BLaER1 treated with 17β-estradiol and CSF1 and Interleukin-3, amounts not matched to agents 10 nM and 100 nM (cell line): ENCODE measurements around the gene NME9.

Experiments used
- H3K27ac ChIP-seq, 11 experiments: shearing (Covaris generic); formaldehyde crosslinking; 2 replicates each; pipeline ENCODE4 v1.8.1; 2022
- H3K27me3 ChIP-seq, 11 experiments: shearing (Covaris generic); formaldehyde crosslinking; 2 replicates each; pipeline ENCODE4 v1.8.1; 2022
- H3K36me3 ChIP-seq, 11 experiments: shearing (Covaris generic); formaldehyde crosslinking; 2 replicates each; pipeline ENCODE4 v1.8.1; 2022
- H3K4me1 ChIP-seq, 10 experiments: shearing (Covaris generic); formaldehyde crosslinking; 2 replicates each; pipeline ENCODE4 v1.8.1; 2022
- H3K4me2 ChIP-seq, 11 experiments: shearing (Covaris generic); formaldehyde crosslinking; 2 replicates each; pipeline ENCODE4 v1.8.1; 2022
- H3K4me3 ChIP-seq, 10 experiments: shearing (Covaris generic); formaldehyde crosslinking; 2 replicates each; pipeline ENCODE4 v1.8.1; 2022
- H3K9ac ChIP-seq, 11 experiments: shearing (Covaris generic); formaldehyde crosslinking; 2 replicates each; pipeline ENCODE4 v1.8.1; 2022
- H3K9me3 ChIP-seq, 11 experiments: shearing (Covaris generic); formaldehyde crosslinking; replicated peaks in 1 of 11; 2 replicates each; pipeline ENCODE4 v1.8.1; 2022
- H4K20me1 ChIP-seq, 11 experiments: shearing (Covaris generic); formaldehyde crosslinking; 2 replicates each; pipeline ENCODE4 v1.8.1; 2022
- Cebpa-rat ChIP-seq, 11 experiments: shearing (Covaris generic); IDR thresholded peaks; 2 replicates each; pipeline ENCODE4 v1.8.1; 2022

The NME9 gene

DNA sequence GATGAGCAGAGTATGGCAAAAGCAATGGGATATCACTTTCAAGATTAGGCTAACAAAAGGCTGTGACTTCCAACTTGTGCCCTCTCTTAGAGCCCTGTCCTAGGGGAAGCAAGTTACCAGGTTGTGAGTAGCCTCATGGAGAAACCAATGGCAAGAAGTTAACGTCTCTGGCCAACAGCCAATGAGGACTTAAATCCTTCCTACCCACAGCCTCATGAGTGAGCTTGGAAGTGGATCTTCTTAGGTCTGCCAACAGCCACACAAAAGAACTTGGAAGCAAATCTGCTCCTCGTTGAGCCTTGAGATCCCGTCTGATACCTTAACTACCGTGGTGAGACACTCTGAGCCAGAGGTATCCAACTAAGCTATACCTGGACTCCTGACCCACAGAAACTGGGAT, 5.7 kb downstream of the NME9 start:
- H3K27me3 ChIP-seq, result no peaks in the 10 kb centered on the region
- no peak overlapping the region for H3K9ac ChIP-seq
- H3K27ac ChIP-seq, result no peak overlapping the region
- H3K9me3 ChIP-seq, result no peaks in the 10 kb centered on the region
- TF ChIP-seq Cebpa-rat (IDR thresholded peaks at IDR 0.05), result no peak
- no peaks in the 10 kb centered on the region for H3K36me3 ChIP-seq
- H3K4me2 ChIP-seq, result no peak overlapping the region
- H3K4me1 ChIP-seq, result peaks cover 7 to 26% (median 14%) of the 10 kb centered on the region in 10 experiments
- no peak overlapping the region for H3K4me3 ChIP-seq
- H4K20me1 ChIP-seq, result no peaks in the 10 kb centered on the region

DNA sequence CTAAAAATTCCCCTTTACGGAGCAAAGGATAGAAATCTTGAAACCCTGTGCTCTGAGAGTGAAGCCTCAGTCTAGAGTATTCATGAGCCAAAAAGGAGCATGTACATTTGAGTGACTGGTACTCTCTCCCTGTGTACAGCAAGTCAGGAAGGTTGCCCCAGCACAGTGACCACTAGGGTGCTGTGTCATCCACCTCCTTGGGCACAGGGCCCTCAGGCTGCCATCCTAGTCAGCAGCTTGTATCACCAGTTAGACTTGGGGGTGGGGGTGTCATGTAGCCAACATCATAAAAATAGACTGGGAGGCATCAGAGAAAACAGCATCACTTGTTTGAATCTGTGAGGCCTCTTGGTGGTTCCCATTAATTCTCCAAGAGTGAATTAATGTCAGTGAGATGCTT, 12.0 kb downstream of the NME9 start:
- Histone ChIP-seq H3K9ac (no peak overlapping the region), H3K4me2 (no peak overlapping the region), H3K4me3 (no peak overlapping the region), H3K4me1 (peaks cover 0 to 11% (median 4%) of the 10 kb centered on the region in 10 experiments; a peak in 11 of 20 replicates), H3K27ac (no peak overlapping the region), H4K20me1 (no peaks in the 10 kb centered on the region), H3K36me3 (no peaks in the 10 kb centered on the region), H3K9me3 (no peaks in the 10 kb centered on the region), H3K27me3 (no peaks in the 10 kb centered on the region)
- TF ChIP-seq Cebpa-rat (IDR thresholded peaks at IDR 0.05), result no peak

DNA sequence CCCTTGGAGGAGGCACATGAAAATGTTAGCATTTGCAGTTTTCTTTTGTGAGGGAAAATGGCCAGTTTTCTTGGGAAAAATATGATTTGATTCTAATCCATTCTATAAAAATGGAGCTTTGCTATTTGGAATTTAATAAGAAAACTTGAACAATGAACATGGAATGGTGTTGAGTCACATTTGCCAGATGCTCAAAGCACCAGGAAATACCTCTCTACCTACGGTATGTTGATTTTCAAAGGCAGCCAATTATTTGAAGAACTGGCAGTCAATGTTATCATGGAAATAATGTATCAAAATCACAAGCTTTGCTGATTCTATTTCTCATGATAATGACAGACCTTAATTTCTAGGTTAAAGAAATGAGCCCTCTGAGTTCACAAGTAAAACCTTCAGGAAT, 14.9 kb downstream of the NME9 start:
- no peak overlapping the region for H3K4me2 ChIP-seq
- no peaks in the 10 kb centered on the region for H3K36me3 ChIP-seq
- H3K9ac ChIP-seq, result no peak overlapping the region
- no peak overlapping the region for H3K27ac ChIP-seq
- TF ChIP-seq Cebpa-rat (IDR thresholded peaks at IDR 0.05), result no peak
- no peaks in the 10 kb centered on the region for H3K4me1 ChIP-seq
- no peak overlapping the region for H3K4me3 ChIP-seq
- H3K27me3 ChIP-seq, result no peaks in the 10 kb centered on the region
- H4K20me1 ChIP-seq, result no peaks in the 10 kb centered on the region
- H3K9me3 ChIP-seq, result peaks cover 2 to 11% (median 6%) of the 10 kb centered on the region in 11 experiments

DNA sequence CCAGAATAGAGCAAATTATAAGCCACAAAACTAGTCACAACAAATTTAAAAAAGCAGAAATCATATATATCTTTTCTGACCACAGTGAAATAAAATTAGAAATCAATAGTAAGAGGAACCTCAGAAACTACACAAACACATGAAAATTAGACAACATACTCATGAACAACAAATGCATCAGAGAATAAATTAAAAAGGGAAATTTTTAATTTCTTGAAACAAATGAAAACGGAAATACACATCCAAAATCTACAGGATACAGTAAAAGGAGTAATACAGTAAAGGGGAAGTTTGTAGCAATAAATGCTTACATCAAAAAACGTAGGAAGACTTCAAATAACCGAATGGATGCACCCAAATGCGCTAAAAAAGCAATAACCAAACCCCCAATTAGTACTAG, 19.2 kb downstream of the NME9 start:
- Histone ChIP-seq H3K4me2 (no peak overlapping the region), H4K20me1 (no peaks in the 10 kb centered on the region), H3K4me3 (no peak overlapping the region), H3K27ac (no peak overlapping the region), H3K9me3 (peaks cover 28 to 43% (median 36%) of the 10 kb centered on the region in 11 experiments), H3K27me3 (no peaks in the 10 kb centered on the region), H3K36me3 (peaks cover 0 to 9% (median 0%) of the 10 kb centered on the region in 11 experiments; a peak in 1 of 22 replicates), H3K9ac (no peak overlapping the region), H3K4me1 (no peaks in the 10 kb centered on the region)
- TF ChIP-seq Cebpa-rat (IDR thresholded peaks at IDR 0.05), result no peak

DNA sequence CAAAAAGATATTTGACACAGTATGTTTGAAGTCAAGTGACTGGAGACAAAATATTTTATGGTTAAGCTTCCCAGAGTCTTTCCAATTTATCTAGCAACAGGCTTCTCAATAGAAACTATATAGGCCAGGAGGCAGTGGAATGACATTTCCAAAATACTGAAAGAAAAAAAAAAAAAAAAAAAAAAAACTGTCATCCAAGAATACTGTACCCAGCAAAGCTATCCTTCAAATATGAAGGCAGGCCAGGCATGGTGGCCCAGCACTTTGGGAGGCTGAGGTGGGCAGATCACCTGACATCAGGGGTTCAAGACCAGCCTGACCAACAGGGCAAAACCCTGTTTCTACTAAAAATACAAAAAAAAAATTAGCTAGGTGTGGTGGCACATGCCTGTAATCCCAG, 20.9 kb downstream of the NME9 start:
- no peak overlapping the region for H3K4me3 ChIP-seq
- H3K27me3 ChIP-seq, result no peaks in the 10 kb centered on the region
- no peaks in the 10 kb centered on the region for H4K20me1 ChIP-seq
- H3K9ac ChIP-seq, result no peak overlapping the region
- H3K36me3 ChIP-seq, result peaks cover 0 to 9% (median 0%) of the 10 kb centered on the region in 11 experiments; a peak in 2 of 22 replicates
- H3K9me3 ChIP-seq, result peaks cover 28 to 43% (median 36%) of the 10 kb centered on the region in 11 experiments
- H3K27ac ChIP-seq, result no peak overlapping the region
- no peaks in the 10 kb centered on the region for H3K4me1 ChIP-seq
- TF ChIP-seq Cebpa-rat (IDR thresholded peaks at IDR 0.05), result no peak
- H3K4me2 ChIP-seq, result no peak overlapping the region

DNA sequence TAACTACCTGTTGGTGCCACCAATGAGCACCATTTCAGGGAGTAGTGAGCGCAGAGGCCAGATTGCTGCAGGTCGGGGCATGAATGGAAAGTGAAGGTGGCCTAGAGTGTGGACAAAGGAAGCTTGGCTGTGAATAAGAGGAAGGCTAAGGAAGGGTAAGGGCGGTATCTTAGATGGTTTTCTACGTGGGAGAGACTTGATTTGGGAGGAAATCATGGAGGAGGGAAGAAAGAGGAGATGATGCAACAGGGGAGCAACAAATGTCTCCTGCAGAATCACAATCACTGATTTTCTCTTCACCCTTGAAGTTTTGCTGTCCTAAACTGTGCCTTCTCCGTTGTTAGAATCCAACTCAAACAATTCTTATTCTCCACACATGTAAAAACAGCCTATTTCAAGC, 21.8 kb downstream of the NME9 start:
- no peak overlapping the region for H3K4me3 ChIP-seq
- H3K27me3 ChIP-seq, result no peaks in the 10 kb centered on the region
- no peak overlapping the region for H3K4me2 ChIP-seq
- no peak overlapping the region for H3K9ac ChIP-seq
- H3K27ac ChIP-seq, result no peak overlapping the region
- no peak for TF ChIP-seq Cebpa-rat (IDR thresholded peaks at IDR 0.05)
- H4K20me1 ChIP-seq, result no peaks in the 10 kb centered on the region
- H3K9me3 ChIP-seq, result peaks cover 28 to 43% (median 36%) of the 10 kb centered on the region in 11 experiments
- peaks cover 0 to 9% (median 0%) of the 10 kb centered on the region in 11 experiments; a peak in 2 of 22 replicates for H3K36me3 ChIP-seq
- no peaks in the 10 kb centered on the region for H3K4me1 ChIP-seq

DNA sequence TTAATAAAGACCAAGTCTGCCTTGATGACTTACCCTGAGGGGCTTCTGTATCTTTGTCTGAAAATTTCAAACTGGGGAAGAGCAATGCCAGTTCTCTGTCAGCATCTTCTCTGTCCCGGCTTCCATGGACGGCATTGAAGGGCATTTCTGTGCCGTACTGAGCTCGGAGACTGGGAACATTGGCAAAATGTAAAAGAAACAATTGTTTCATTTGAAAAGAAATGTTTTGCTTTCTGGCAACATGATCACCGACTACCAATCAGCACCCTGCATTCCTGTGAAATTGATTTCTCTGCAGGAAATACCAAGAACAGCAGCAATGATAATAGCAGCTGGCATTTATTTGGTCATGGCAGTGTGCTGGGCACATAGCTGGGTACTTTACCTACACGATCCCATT, 26.2 kb downstream of the NME9 start:
- H3K27me3 ChIP-seq, result no peaks in the 10 kb centered on the region
- H4K20me1 ChIP-seq, result no peaks in the 10 kb centered on the region
- H3K9me3 ChIP-seq, result peaks cover 10 to 22% (median 17%) of the 10 kb centered on the region in 11 experiments
- no peak for TF ChIP-seq Cebpa-rat (IDR thresholded peaks at IDR 0.05)
- H3K36me3 ChIP-seq, result peaks cover 6 to 15% (median 12%) of the 10 kb centered on the region in 11 experiments; a peak in 20 of 22 replicates
- H3K4me2 ChIP-seq, result no peak overlapping the region
- H3K27ac ChIP-seq, result no peak overlapping the region
- H3K9ac ChIP-seq, result no peak overlapping the region
- H3K4me3 ChIP-seq, result no peak overlapping the region
- H3K4me1 ChIP-seq, result peaks cover 0 to 12% (median 10%) of the 10 kb centered on the region in 10 experiments; a peak in 12 of 20 replicates

DNA sequence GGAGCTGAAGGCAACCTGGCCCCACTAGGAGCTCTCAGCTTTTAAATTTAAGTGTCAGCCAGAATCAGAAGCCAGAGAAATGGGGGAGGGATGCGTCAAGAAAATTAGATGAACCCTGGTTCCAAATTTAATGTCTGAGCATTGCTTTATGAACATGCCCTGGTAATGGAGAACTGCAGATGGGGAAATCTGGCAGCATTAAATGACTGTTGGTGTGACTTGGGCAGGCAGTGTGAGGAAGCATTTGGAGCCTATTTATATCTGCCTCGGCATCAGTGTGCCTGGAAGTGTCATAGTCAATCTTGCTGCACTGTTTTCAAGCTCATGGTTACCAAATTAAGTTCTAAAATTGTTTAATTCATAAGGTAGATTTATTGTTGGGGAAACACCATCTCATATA, 29.0 kb downstream of the NME9 start:
- no peaks in the 10 kb centered on the region for H3K9me3 ChIP-seq
- no peak for TF ChIP-seq Cebpa-rat (IDR thresholded peaks at IDR 0.05)
- H3K27me3 ChIP-seq, result no peaks in the 10 kb centered on the region
- H4K20me1 ChIP-seq, result no peaks in the 10 kb centered on the region; a peak in 1 of 22 replicates
- peak overlapping the region in 5 of 11 experiments; percentile 36 to 62 (median 45); a peak in 9 of 22 replicates for H3K4me2 ChIP-seq
- peaks cover 30 to 43% (median 37%) of the 10 kb centered on the region in 11 experiments for H3K36me3 ChIP-seq
- no peak overlapping the region for H3K27ac ChIP-seq
- H3K4me1 ChIP-seq, result peaks cover 0 to 12% (median 10%) of the 10 kb centered on the region in 10 experiments; a peak in 12 of 20 replicates
- H3K4me3 ChIP-seq, result no peak overlapping the region
- no peak overlapping the region for H3K9ac ChIP-seq

DNA sequence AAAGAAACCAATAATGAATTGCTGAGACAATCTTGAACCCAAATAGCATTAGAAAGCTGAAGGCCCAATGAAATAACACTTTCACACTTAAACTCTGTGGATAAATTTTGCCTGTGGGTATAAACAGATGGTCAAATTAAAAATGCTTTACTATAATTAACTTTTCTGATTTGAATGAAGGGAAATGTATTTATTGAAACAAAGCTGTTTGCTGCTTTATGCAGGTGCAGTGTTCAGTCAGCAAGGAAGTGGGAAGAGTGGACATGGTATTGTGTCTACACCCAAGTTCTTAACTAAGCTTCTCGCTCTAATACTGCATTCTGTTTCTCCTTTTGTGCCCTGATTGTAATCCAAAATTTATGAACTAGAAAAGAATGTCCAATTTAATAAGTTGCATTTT, 31.8 kb downstream of the NME9 start:
- no peaks in the 10 kb centered on the region for H3K9me3 ChIP-seq
- no peak overlapping the region for H3K4me3 ChIP-seq
- no peak overlapping the region for H3K27ac ChIP-seq
- H3K27me3 ChIP-seq, result no peaks in the 10 kb centered on the region
- no peak overlapping the region for H3K4me2 ChIP-seq
- H4K20me1 ChIP-seq, result no peaks in the 10 kb centered on the region; a peak in 1 of 22 replicates
- peaks cover 57 to 71% (median 65%) of the 10 kb centered on the region in 11 experiments for H3K36me3 ChIP-seq
- H3K9ac ChIP-seq, result no peak overlapping the region
- peaks cover 0 to 12% (median 10%) of the 10 kb centered on the region in 10 experiments; a peak in 12 of 20 replicates for H3K4me1 ChIP-seq
- TF ChIP-seq Cebpa-rat (IDR thresholded peaks at IDR 0.05), result no peak

DNA sequence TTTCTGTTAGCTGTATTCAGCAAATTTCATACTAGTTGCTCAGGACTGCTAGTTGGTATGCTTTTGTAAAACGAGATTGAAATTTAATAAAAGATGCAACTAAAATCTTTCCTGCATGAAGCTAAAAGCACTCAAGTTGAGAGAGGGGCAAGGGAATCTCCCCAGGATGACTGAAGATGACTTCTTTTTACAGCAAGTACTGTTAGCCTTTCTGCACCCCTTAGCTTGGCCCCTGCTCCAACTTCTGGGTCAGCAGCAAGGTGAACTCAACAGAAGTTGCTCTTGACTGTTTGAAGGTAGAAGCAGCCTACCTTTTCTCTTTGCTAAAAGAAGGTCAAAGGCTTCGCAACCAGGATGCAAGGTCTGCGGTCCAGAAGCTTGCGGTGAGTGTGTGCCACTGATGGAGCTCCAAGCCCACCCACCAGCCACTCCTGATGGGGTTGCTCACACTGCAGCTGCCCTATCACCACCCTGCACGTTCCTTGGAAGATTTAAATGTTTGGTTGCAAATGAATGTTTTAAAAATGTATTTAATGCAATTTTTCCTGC, 32.5 kb downstream of the NME9 start:
- no peak overlapping the region for H3K4me2 ChIP-seq

More for the DNA sequence above, 32.5 kb downstream of the NME9 start:
- Histone ChIP-seq H3K36me3 (peaks cover 65 to 79% (median 72%) of the 10 kb centered on the region in 11 experiments), H3K9me3 (no peaks in the 10 kb centered on the region), H3K27me3 (no peaks in the 10 kb centered on the region), H4K20me1 (no peaks in the 10 kb centered on the region; a peak in 1 of 22 replicates), H3K4me3 (no peak overlapping the region), H3K9ac (no peak overlapping the region), H3K4me1 (peaks cover 0 to 12% (median 10%) of the 10 kb centered on the region in 10 experiments; a peak in 12 of 20 replicates), H3K27ac (no peak overlapping the region)
- no peak for TF ChIP-seq Cebpa-rat (IDR thresholded peaks at IDR 0.05)
